ENCODE results near the gene OR52B4. TPM values are rescaled to one million over a fixed set of nuclear protein-coding genes. Genes with fewer than 3 reads are reported as not detected.
"Not testable (repeated sequence)": the region's sequence is repeated elsewhere in the genome, so short reads cannot be mapped to it uniquely, and the experiment has no call there.

The OR52B4 gene
- polyA plus RNA-seq (ENCODE audit: insufficient read length), result not detected

- DNase-seq, result no peak
Observed at GRCh38 chr11:4368286-4368685, at the start of gene OR52B4. Gene OR52B4 (minus strand): TSS chr11:4368386. CDS start chr11:4368295, 91 bp downstream.

GRCh38 chr11:4416816-4417215 is 48.6 kb upstream of the OR52B4 start:
- DNase-seq, result no peak

- DNase-seq, result no peak
Observed at GRCh38 chr11:4416306-4416705, 48.1 kb upstream of the OR52B4 start.

- not testable (repeated sequence) for DNase-seq
Observed at GRCh38 chr11:4406206-4406605, 38.0 kb upstream of the OR52B4 start.

GRCh38 chr11:4393858-4394223 is 25.7 kb upstream of the OR52B4 start:
- DNase-seq, result no peak

- peak; percentile 85 for DNase-seq
Observed at GRCh38 chr11:4393209-4393857, 25.1 kb upstream of the OR52B4 start, which contains the start of gene TRIM21. Gene TRIM21 (minus strand): TSS chr11:4393702. CDS start chr11:4390409, 3,293 bp downstream.

- DNase-seq, result no peak
Observed at GRCh38 chr11:4388221-4388620, 20.0 kb upstream of the OR52B4 start.

GRCh38 chr11:4385978-4386740 is 18.0 kb upstream of the OR52B4 start:
- no peak for DNase-seq

- no peak for DNase-seq
Observed at GRCh38 chr11:4381901-4382300, 13.7 kb upstream of the OR52B4 start.

- DNase-seq, result no peak
Observed at GRCh38 chr11:4375431-4376140, 7.4 kb upstream of the OR52B4 start.

GRCh38 chr11:4370166-4370565 is 2.0 kb upstream of the OR52B4 start:
- DNase-seq, result no peak

- not testable (repeated sequence) for DNase-seq
Observed at GRCh38 chr11:4348142-4348541, 20.0 kb downstream of the OR52B4 start.

- not testable (repeated sequence) for DNase-seq
Observed at GRCh38 chr11:4345366-4345765, 22.8 kb downstream of the OR52B4 start.

GRCh38 chr11:4334356-4334755 is 33.8 kb downstream of the OR52B4 start:
- not testable (repeated sequence) for DNase-seq

Other genes starting within 250 kb of the OR52B4 start
- gene TRIM21, start 25.3 kb upstream of the OR52B4 start, polyA plus RNA-seq (ENCODE audit: insufficient read length), result 8.1 TPM
- gene OR52K2, start 80.9 kb upstream of the OR52B4 start, polyA plus RNA-seq (ENCODE audit: insufficient read length), result not detected
- 0.12 TPM for gene OR52K1, start 114.3 kb upstream of the OR52B4 start, polyA plus RNA-seq (ENCODE audit: insufficient read length)
- not detected for gene OR52M1, start 176.8 kb upstream of the OR52B4 start, polyA plus RNA-seq (ENCODE audit: insufficient read length)
- not detected for gene OR52I2, start 213.4 kb upstream of the OR52B4 start, polyA plus RNA-seq (ENCODE audit: insufficient read length)
- not detected for gene OR52I1, start 225.7 kb upstream of the OR52B4 start, polyA plus RNA-seq (ENCODE audit: insufficient read length)
- gene TRIM68, start 239.8 kb upstream of the OR52B4 start, polyA plus RNA-seq (ENCODE audit: insufficient read length), result 8.6 TPM